Mesendoderm (in vitro differentiated cells): Measurements from ENCODE around the gene GLIS1.

Experiments used
- DNase-seq: peaks from one replicate; pipeline ENCODE4 v3.0.0; 2013
- H2AK5ac ChIP-seq: 2 replicates; pipeline ENCODE4 v1.6.1; 2013; ENCODE audit warnings: low read length, inconsistent platforms
- H2BK120ac ChIP-seq: 2 replicates; pipeline ENCODE4 v1.6.1; 2013; ENCODE audit warnings: low read depth, mild to moderate bottlenecking, low read length, moderate library complexity, mixed read lengths
- H2BK15ac ChIP-seq: replicated peaks from 2 replicates; pipeline ENCODE4 v1.6.1; 2013; ENCODE audit warnings: low read depth, mild to moderate bottlenecking, moderate library complexity
- H2BK5ac ChIP-seq: 2 replicates; pipeline ENCODE4 v1.6.1; 2013; ENCODE audit warnings: low read length, inconsistent platforms
- H3K18ac ChIP-seq: 2 replicates; pipeline ENCODE4 v1.6.1; 2013; ENCODE audit warnings: mild to moderate bottlenecking, low read length, mixed read lengths
- H3K23ac ChIP-seq: one replicate; pipeline ENCODE4 v1.6.1; 2013; ENCODE audit warnings: low read length
- H3K27ac ChIP-seq: 2 replicates; pipeline ENCODE4 v1.5.1; 2013; ENCODE audit warnings: low read depth, mild to moderate bottlenecking, inconsistent platforms, low read length, moderate library complexity
- H3K27me3 ChIP-seq: 2 replicates; pipeline ENCODE4 v1.6.1; 2013; ENCODE audit warnings: low read length, control low read depth, mild to moderate bottlenecking, inconsistent platforms; ENCODE audit not compliant: insufficient read depth, poor library complexity
- H3K36me3 ChIP-seq: 2 replicates; pipeline ENCODE4 v1.6.1; 2013; ENCODE audit warnings: low read length, inconsistent platforms; ENCODE audit not compliant: control insufficient read depth, insufficient read depth
- H3K4ac ChIP-seq: one replicate; pipeline ENCODE4 v1.6.1; 2013; ENCODE audit warnings: low read depth, mild to moderate bottlenecking, low read length, moderate library complexity
- H3K4me1 ChIP-seq: 2 replicates; pipeline ENCODE4 v1.6.1; 2013; ENCODE audit warnings: low read depth, low read length, inconsistent platforms; ENCODE audit not compliant: control insufficient read depth
- H3K4me2 ChIP-seq: 2 replicates; pipeline ENCODE4 v1.6.1; 2013; ENCODE audit warnings: low read length
- H3K4me3 ChIP-seq: 2 replicates; pipeline ENCODE4 v1.5.1; 2013; ENCODE audit warnings: mild to moderate bottlenecking, low read length
- H3K56ac ChIP-seq: one replicate; pipeline ENCODE4 v1.6.1; 2013; ENCODE audit warnings: low read length
- H3K79me1 ChIP-seq: 2 replicates; pipeline ENCODE4 v1.6.1; 2013; ENCODE audit warnings: low read length, inconsistent platforms
- H3K79me2 ChIP-seq: 2 replicates; pipeline ENCODE4 v1.6.1; 2013; ENCODE audit warnings: mild to moderate bottlenecking, low read length; ENCODE audit not compliant: control insufficient read depth, insufficient read depth
- H3K9ac ChIP-seq: 2 replicates; pipeline ENCODE4 v1.6.1; 2013; ENCODE audit warnings: low read length, inconsistent platforms
- H4K5ac ChIP-seq: one replicate; pipeline ENCODE4 v1.6.1; 2013; ENCODE audit warnings: low read length
- H4K8ac ChIP-seq: one replicate; pipeline ENCODE4 v1.6.1; 2013; ENCODE audit warnings: low read depth, mild to moderate bottlenecking, control low read depth, low read length, moderate library complexity
- WGBS: extraction: QIAGEN DNeasy Blood & Tissue Kit; methylation state at CpG from one replicate; pipeline ENCODE4 v1.1.7; 2013; ENCODE audit warnings: low lambda C conversion rate, missing lambda C conversion rate; ENCODE audit not compliant: insufficient coverage; ENCODE audit errors: extremely low coverage; 5-methylcytosine and 5-hydroxymethylcytosine counted together

Gene GLIS1

DNA sequence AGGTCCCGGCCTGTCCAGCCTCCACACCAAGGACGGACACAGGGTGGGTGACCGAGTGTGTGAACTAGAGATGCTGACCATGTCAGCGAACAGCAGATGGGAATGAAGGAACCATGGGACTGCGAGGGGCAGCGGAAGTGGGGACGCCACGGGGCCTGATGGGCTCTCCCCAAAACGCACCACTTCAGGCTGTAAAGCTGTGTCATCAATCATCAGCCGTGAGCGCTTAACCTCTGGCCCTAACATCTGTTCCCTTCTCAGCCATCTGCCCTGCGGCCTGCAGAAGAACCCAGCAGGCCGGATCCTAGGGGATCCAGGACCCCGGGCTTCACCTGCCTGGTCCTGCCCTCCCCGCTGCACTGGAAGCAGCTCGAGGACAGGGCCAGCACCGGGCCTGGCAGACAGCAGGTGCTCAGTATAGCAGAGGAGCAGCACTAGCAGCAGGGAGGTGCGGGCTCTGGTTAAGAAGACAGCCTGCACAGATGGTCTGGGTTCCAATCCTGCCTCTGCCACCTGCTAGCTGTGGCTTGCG, 221.1 kb downstream of the GLIS1 start:
- H3K9ac ChIP-seq, result no peak overlapping the region
- no peak overlapping the region for H2BK15ac ChIP-seq
- no peaks in the 10 kb centered on the region for H3K79me1 ChIP-seq
- H2AK5ac ChIP-seq, result no peak overlapping the region
- no peaks in the 10 kb centered on the region for H3K4me1 ChIP-seq
- no peak overlapping the region for H3K4me3 ChIP-seq
- H3K23ac ChIP-seq, result no peak overlapping the region
- no peak overlapping the region for H4K5ac ChIP-seq
- no peak overlapping the region for H3K18ac ChIP-seq
- H3K27ac ChIP-seq, result no peak overlapping the region
- WGBS, result no CpG with 5 or more reads among the region's 19 CpGs
- H3K36me3 ChIP-seq, result peaks cover 2% of the 10 kb centered on the region
- no peak for DNase-seq
- H2BK5ac ChIP-seq, result no peak overlapping the region
- H3K4ac ChIP-seq, result no peak overlapping the region
- no peaks in the 10 kb centered on the region for H3K79me2 ChIP-seq
- H3K56ac ChIP-seq, result no peak overlapping the region
- H4K8ac ChIP-seq, result no peak overlapping the region
- no peak overlapping the region for H3K4me2 ChIP-seq
- no peak overlapping the region for H2BK120ac ChIP-seq
- no peaks in the 10 kb centered on the region for H3K27me3 ChIP-seq

DNA sequence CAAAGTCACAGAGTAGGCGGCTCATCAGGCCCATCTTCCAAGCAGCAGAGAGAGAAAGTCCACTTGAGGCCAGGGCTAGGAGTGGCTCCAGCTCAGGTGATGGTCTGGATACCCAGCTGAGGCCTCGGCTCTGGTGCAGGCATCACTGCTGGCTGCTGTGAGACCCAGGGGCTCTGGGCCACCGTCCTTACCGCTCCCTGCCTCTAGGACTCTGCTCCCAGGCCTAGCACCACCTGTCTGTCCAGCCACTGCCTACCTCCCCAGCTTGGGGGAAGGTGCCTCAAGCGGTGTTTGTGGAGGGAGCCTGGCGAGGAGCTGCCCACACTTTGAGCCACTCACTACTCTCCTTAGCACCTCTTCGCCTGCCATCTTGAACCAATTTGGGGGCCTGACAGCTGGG, 221.9 kb downstream of the GLIS1 start:
- H3K36me3 ChIP-seq, result peaks cover 2% of the 10 kb centered on the region
- no CpG with 5 or more reads among the region's 7 CpGs for WGBS
- H3K56ac ChIP-seq, result no peak overlapping the region
- no peak overlapping the region for H4K8ac ChIP-seq
- no peaks in the 10 kb centered on the region for H3K79me1 ChIP-seq
- DNase-seq, result no peak
- H2BK5ac ChIP-seq, result no peak overlapping the region
- no peak overlapping the region for H2BK15ac ChIP-seq
- H3K4me3 ChIP-seq, result no peak overlapping the region
- no peak overlapping the region for H2BK120ac ChIP-seq
- no peaks in the 10 kb centered on the region for H3K4me1 ChIP-seq
- no peak overlapping the region for H3K4me2 ChIP-seq
- no peak overlapping the region for H3K23ac ChIP-seq
- H4K5ac ChIP-seq, result no peak overlapping the region
- no peak overlapping the region for H3K27ac ChIP-seq
- H3K79me2 ChIP-seq, result no peaks in the 10 kb centered on the region
- H3K18ac ChIP-seq, result no peak overlapping the region
- H3K4ac ChIP-seq, result no peak overlapping the region
- no peak overlapping the region for H3K9ac ChIP-seq
- H3K27me3 ChIP-seq, result no peaks in the 10 kb centered on the region
- no peak overlapping the region for H2AK5ac ChIP-seq

DNA sequence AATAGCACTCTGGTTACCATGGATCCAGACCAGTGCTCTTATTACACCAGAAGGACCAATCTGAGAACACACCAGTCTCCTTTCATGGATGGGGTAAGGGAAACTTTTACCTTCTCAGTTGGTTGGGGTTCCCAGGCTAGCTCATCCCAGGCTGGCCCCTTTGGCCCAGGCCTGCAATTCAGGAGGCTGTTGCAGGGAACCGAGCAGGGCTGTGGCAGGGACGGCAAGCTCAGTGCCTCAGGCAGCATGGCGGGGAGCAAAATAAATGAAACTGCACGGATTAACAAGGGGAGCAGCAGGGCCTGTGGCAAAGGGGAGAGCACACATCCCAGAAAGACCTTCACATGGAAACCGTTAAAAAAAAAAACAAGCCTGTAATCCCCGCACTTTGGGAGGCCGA, 222.8 kb downstream of the GLIS1 start:
- H4K5ac ChIP-seq, result no peak overlapping the region
- H3K36me3 ChIP-seq, result peaks cover 2% of the 10 kb centered on the region
- no peaks in the 10 kb centered on the region for H3K79me1 ChIP-seq
- no peak overlapping the region for H3K4ac ChIP-seq
- no peak overlapping the region for H4K8ac ChIP-seq
- H3K27me3 ChIP-seq, result no peaks in the 10 kb centered on the region
- WGBS, result no CpG with 5 or more reads among the region's 7 CpGs
- no peak overlapping the region for H3K27ac ChIP-seq
- H3K56ac ChIP-seq, result no peak overlapping the region
- H2BK15ac ChIP-seq, result no peak overlapping the region
- no peak overlapping the region for H2BK5ac ChIP-seq
- H3K23ac ChIP-seq, result no peak overlapping the region
- no peak overlapping the region for H3K4me3 ChIP-seq
- no peak overlapping the region for H3K9ac ChIP-seq
- no peak overlapping the region for H2AK5ac ChIP-seq
- H3K79me2 ChIP-seq, result no peaks in the 10 kb centered on the region
- no peak overlapping the region for H2BK120ac ChIP-seq
- no peak for DNase-seq
- no peaks in the 10 kb centered on the region for H3K4me1 ChIP-seq
- no peak overlapping the region for H3K4me2 ChIP-seq
- H3K18ac ChIP-seq, result no peak overlapping the region

DNA sequence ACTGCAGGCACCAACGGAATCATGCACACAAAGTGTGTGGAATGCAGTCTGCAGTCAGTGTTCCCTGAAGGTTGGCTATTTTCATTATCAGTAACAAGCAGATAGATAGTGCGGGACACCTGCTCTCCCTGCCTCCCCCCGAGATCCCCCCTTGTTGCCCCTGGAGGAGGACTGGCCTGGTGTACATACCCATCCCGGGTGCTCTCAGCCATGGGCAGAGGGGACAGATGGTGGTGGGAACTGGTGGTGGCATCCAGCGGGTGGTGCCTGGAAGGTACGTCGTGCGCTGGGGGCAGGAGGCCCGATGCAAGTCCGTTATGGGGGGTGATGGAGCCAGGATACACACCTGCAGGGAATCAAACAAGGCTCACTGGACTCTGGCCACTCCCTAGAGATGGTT, 224.5 kb downstream of the GLIS1 start:
- Histone ChIP-seq H3K9ac (no peak overlapping the region), H2BK120ac (no peak overlapping the region), H3K56ac (no peak overlapping the region), H3K4ac (no peak overlapping the region), H3K79me2 (no peaks in the 10 kb centered on the region), H2AK5ac (no peak overlapping the region), H3K36me3 (peaks cover 2% of the 10 kb centered on the region), H3K4me2 (no peak overlapping the region), H2BK15ac (no peak overlapping the region), H3K18ac (no peak overlapping the region), H4K5ac (no peak overlapping the region), H3K4me3 (no peak overlapping the region), H3K27me3 (no peaks in the 10 kb centered on the region), H3K27ac (no peak overlapping the region), H2BK5ac (no peak overlapping the region), H3K23ac (no peak overlapping the region), H3K79me1 (no peaks in the 10 kb centered on the region), H3K4me1 (no peaks in the 10 kb centered on the region), H4K8ac (no peak overlapping the region)
- DNase-seq, result no peak
- no CpG with 5 or more reads among the region's 10 CpGs for WGBS

DNA sequence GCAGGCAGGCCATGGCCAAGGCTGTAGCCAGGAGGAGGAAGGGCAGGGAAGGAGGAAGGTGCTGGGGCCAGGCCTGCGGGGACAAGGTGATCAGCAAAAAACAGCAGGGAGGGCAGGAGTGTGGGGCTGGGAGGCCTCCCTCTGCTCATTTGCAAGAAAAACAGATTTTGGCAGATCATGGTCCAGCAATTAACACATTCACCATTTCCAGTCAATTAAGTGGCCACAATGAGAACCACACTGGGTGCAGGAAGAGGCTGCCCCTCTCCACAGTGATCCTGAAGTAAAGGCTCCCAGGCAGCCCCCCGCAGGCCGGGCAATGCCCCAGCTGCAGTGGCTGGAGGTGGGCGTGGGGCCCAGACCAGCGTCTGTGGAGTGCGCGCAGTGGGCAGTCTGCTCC, 225.1 kb downstream of the GLIS1 start:
- no peak overlapping the region for H3K18ac ChIP-seq
- no peaks in the 10 kb centered on the region for H3K27me3 ChIP-seq
- H3K79me2 ChIP-seq, result no peaks in the 10 kb centered on the region
- H3K36me3 ChIP-seq, result peaks cover 2% of the 10 kb centered on the region
- no peak overlapping the region for H4K8ac ChIP-seq
- H2BK120ac ChIP-seq, result no peak overlapping the region
- no peak overlapping the region for H2AK5ac ChIP-seq
- no peak for DNase-seq
- H3K9ac ChIP-seq, result no peak overlapping the region
- no peaks in the 10 kb centered on the region for H3K79me1 ChIP-seq
- WGBS, result no CpG with 5 or more reads among the region's 7 CpGs
- no peak overlapping the region for H3K56ac ChIP-seq
- H3K4ac ChIP-seq, result no peak overlapping the region
- no peak overlapping the region for H3K4me3 ChIP-seq
- H3K27ac ChIP-seq, result no peak overlapping the region
- H2BK15ac ChIP-seq, result no peak overlapping the region
- H2BK5ac ChIP-seq, result no peak overlapping the region
- no peak overlapping the region for H4K5ac ChIP-seq
- H3K4me2 ChIP-seq, result no peak overlapping the region
- no peaks in the 10 kb centered on the region for H3K4me1 ChIP-seq
- H3K23ac ChIP-seq, result no peak overlapping the region
